GM19455 (cell line): ENCODE data around the gene PLPPR4.

Experiments used
- ATAC-seq: cut with Tn5 transposase; IDR thresholded peaks from one replicate; pipeline ENCODE4 v1.9.1; 2021; ENCODE audit not compliant: unreplicated experiment

The PLPPR4 gene

GRCh38 chr1:99347041-99347684 lies 82.9 kb downstream of the PLPPR4 start:
- ATAC-seq, result no peak

- ATAC-seq, result no peak
These were observed 84.3 kb downstream of the PLPPR4 start for GRCh38 chr1:99348397-99349132.

- ATAC-seq, result no peak
These were observed 88.5 kb downstream of the PLPPR4 start for GRCh38 chr1:99352821-99353220.

- no peak for ATAC-seq
These were observed 94.5 kb downstream of the PLPPR4 start for GRCh38 chr1:99358770-99359169.
